Measurements from ENCODE around the gene POMGNT1. TPM values are rescaled to one million over a fixed set of nuclear protein-coding genes. Genes with fewer than 3 reads are reported as not detected.

The POMGNT1 gene
- total and polyA plus RNA-seq, 2 of the 13 experiments (the other 11 are each of a cell fraction or from before 2014, with no cell fraction given): 33.9 to 46.8 TPM

GRCh38 chr1:46246548-46247435 is 48.6 kb upstream of the POMGNT1 start (continued):
- TF ChIP-seq ZFP82 (CRISPR knock-in tag; IDR thresholded peaks at IDR 0.05; ENCODE audit: borderline replicate concordance) (no peak), NFYC (CRISPR knock-in tag; IDR thresholded peaks at IDR 0.05) (no peak), XRCC5 (optimal IDR thresholded peaks at IDR 0.05; ENCODE audit: low read length) (no peak), ZNF121 (CRISPR knock-in tag; IDR thresholded peaks at IDR 0.05) (no peak), PHF20 (CRISPR knock-in tag; IDR thresholded peaks at IDR 0.05) (no peak; the same call in 1 of the 2 replicates), RFX1 (IDR thresholded peaks at IDR 0.05) (no peak), ATAD3A (CRISPR knock-in tag; IDR thresholded peaks at IDR 0.05) (no peak), DDIT3 (CRISPR knock-in tag; IDR thresholded peaks at IDR 0.05) (no peak)
- TF ChIP-seq, protein P1, sequence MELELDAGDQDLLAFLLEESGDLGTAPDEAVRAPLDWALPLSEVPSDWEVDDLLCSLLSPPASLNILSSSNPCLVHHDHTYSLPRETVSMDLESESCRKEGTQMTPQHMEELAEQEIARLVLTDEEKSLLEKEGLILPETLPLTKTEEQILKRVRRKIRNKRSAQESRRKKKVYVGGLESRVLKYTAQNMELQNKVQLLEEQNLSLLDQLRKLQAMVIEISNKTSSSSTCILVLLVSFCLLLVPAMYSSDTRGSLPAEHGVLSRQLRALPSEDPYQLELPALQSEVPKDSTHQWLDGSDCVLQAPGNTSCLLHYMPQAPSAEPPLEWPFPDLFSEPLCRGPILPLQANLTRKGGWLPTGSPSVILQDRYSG (CRISPR knock-in tag; IDR thresholded peaks at IDR 0.05): no peak
- TF ChIP-seq, protein P2, sequence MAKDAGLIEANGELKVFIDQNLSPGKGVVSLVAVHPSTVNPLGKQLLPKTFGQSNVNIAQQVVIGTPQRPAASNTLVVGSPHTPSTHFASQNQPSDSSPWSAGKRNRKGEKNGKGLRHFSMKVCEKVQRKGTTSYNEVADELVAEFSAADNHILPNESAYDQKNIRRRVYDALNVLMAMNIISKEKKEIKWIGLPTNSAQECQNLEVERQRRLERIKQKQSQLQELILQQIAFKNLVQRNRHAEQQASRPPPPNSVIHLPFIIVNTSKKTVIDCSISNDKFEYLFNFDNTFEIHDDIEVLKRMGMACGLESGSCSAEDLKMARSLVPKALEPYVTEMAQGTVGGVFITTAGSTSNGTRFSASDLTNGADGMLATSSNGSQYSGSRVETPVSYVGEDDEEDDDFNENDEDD (CRISPR knock-in tag; IDR thresholded peaks at IDR 0.05; ENCODE audit: borderline replicate concordance): no peak
- TF ChIP-seq, protein P3, sequence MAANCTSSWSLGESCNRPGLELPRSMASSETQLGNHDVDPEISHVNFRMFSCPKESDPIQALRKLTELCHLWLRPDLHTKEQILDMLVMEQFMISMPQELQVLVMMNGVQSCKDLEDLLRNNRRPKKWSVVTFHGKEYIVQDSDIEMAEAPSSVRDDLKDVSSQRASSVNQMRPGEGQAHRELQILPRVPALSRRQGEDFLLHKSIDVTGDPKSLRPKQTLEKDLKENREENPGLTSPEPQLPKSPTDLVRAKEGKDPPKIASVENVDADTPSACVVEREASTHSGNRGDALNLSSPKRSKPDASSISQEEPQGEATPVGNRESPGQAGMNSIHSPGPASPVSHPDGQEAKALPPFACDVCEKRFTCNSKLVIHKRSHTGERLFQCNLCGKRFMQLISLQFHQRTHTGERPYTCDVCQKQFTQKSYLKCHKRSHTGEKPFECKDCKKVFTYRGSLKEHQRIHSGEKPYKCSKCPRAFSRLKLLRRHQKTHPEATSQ (CRISPR knock-in tag; IDR thresholded peaks at IDR 0.05; ENCODE audit: borderline replicate concordance): no peak
- TF ChIP-seq, protein P4, sequence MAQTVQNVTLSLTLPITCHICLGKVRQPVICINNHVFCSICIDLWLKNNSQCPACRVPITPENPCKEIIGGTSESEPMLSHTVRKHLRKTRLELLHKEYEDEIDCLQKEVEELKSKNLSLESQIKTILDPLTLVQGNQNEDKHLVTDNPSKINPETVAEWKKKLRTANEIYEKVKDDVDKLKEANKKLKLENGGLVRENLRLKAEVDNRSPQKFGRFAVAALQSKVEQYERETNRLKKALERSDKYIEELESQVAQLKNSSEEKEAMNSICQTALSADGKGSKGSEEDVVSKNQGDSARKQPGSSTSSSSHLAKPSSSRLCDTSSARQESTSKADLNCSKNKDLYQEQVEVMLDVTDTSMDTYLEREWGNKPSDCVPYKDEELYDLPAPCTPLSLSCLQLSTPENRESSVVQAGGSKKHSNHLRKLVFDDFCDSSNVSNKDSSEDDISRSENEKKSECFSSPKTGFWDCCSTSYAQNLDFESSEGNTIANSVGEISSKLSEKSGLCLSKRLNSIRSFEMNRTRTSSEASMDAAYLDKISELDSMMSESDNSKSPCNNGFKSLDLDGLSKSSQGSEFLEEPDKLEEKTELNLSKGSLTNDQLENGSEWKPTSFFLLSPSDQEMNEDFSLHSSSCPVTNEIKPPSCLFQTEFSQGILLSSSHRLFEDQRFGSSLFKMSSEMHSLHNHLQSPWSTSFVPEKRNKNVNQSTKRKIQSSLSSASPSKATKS (CRISPR knock-in tag; IDR thresholded peaks at IDR 0.05): no peak
- TF ChIP-seq, protein P5, sequence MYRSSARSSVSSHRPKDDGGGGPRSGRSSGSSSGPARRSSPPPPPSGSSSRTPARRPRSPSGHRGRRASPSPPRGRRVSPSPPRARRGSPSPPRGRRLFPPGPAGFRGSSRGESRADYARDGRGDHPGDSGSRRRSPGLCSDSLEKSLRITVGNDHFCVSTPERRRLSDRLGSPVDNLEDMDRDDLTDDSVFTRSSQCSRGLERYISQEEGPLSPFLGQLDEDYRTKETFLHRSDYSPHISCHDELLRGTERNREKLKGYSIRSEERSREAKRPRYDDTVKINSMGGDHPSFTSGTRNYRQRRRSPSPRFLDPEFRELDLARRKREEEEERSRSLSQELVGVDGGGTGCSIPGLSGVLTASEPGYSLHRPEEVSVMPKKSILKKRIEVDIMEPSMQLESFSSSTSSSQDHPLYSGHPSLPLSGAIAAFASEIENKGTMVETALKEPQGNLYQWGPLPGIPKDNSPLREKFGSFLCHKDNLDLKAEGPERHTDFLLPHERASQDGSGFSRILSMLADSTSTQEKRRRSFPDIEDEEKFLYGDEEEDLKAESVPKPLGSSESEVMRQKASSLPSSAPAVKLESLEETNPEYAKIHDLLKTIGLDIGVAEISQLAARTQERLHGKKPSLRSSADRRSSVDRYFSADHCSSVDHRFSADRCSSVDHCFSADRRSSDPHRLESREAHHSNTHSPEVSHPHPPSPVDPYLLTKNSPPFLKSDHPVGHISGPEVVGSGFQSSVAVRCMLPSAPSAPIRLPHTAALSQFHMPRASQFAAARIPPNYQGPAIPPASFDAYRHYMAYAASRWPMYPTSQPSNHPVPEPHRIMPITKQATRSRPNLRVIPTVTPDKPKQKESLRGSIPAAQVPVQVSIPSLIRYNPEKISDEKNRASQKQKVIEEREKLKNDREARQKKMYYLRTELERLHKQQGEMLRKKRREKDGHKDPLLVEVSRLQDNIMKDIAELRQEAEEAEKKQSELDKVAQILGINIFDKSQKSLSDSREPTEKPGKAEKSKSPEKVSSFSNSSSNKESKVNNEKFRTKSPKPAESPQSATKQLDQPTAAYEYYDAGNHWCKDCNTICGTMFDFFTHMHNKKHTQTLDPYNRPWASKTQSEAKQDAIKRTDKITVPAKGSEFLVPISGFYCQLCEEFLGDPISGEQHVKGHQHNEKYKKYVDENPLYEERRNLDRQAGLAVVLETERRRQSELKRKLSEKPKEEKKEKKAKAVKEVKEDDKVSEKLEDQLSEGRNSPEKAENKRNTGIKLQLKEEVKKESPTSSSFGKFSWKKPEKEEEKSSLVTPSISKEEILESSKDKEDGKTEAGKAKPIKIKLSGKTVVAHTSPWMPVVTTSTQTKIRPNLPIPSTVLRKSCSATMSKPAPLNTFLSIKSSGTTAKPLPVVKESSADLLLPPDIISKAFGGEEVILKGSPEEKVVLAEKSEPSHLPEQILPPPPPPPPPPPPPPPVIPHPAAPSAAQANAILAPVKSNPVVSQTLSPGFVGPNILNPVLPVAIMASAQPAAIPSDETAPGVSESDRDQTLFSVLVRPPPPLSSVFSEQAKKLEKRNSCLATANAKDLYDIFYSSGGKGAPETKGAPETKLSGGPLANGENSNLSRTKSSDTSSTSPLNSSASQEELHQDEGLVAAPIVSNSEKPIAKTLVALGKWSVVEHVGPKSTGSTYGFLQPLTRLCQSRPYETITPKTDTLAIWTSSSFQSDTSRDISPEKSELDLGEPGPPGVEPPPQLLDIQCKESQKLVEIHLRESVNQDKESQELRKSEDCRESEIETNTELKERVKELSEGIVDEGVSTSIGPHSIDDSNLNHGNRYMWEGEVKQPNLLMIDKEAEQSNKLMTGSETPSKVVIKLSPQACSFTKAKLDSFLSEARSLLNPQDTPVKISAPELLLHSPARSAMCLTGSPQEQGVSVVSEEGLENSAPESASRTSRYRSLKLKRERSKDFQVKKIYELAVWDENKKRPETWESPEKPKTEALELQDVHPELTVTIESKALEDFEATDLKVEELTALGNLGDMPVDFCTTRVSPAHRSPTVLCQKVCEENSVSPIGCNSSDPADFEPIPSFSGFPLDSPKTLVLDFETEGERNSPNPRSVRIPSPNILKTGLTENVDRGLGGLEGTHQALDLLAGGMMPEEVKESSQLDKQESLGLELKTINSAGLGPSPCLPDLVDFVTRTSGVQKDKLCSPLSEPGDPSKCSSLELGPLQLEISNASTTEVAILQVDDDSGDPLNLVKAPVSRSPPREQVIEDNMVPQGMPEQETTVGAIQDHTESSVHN (CRISPR knock-in tag; IDR thresholded peaks at IDR 0.05): no peak

Measured in HepG2 (cell line).